Fibroblast of mammary gland (primary cell): ENCODE measurements around the gene GNAI1.

ENCODE experiments used
- DNase-seq: peaks from one replicate; pipeline ENCODE4 v3.0.0-alpha.2; 2010; ENCODE audit warnings: low read depth
- H3K4me3 ChIP-seq: 2 replicates; pipeline ENCODE4 v1.5.1; 2011; ENCODE audit warnings: low read depth, mild to moderate bottlenecking, low read length, moderate library complexity; ENCODE audit not compliant: control insufficient read depth
- CTCF ChIP-seq: conservative IDR thresholded peaks from 2 replicates; pipeline ENCODE4 v1.5.1; 2011; ENCODE audit warnings: low read depth, low read length, inconsistent platforms; ENCODE audit not compliant: control insufficient read depth, insufficient read depth

The GNAI1 gene

GRCh38 chr7:80249619-80250295 lies 115.1 kb downstream of the GNAI1 start:
- no peak for TF ChIP-seq CTCF
- DNase-seq, result no peak
- H3K4me3 ChIP-seq, result no peak overlapping the region

- no peak for TF ChIP-seq CTCF
- no peak for DNase-seq
- no peak overlapping the region for H3K4me3 ChIP-seq
Measured at GRCh38 chr7:80253237-80253636, 118.6 kb downstream of the GNAI1 start.

- DNase-seq, result peak; percentile 7
- no peak for TF ChIP-seq CTCF
- no peak overlapping the region for H3K4me3 ChIP-seq
Measured at GRCh38 chr7:80253653-80254052, 119.0 kb downstream of the GNAI1 start.

GRCh38 chr7:80255656-80256055 lies 121.0 kb downstream of the GNAI1 start:
- TF ChIP-seq CTCF, result no peak
- H3K4me3 ChIP-seq, result no peak overlapping the region
- DNase-seq, result no peak

GRCh38 chr7:80257756-80258155 lies 123.1 kb downstream of the GNAI1 start:
- no peak overlapping the region for H3K4me3 ChIP-seq
- DNase-seq, result no peak
- no peak for TF ChIP-seq CTCF

- DNase-seq, result no peak
- no peak overlapping the region for H3K4me3 ChIP-seq
- no peak for TF ChIP-seq CTCF
Measured at GRCh38 chr7:80260606-80261005, 126.0 kb downstream of the GNAI1 start.

GRCh38 chr7:80263333-80263732 lies 128.7 kb downstream of the GNAI1 start:
- no peak for TF ChIP-seq CTCF
- DNase-seq, result peak; percentile 43
- H3K4me3 ChIP-seq, result no peak overlapping the region
